Panc1 (cell line): ENCODE data around the gene DHH. TPM values are rescaled to one million over a fixed set of nuclear protein-coding genes. Genes with fewer than 3 reads are reported as not detected.

Experiments
- ATAC-seq: fragments of 200-7000 bp; cut with Tn5 transposase; 2 replicates; pipeline ENCODE4 v1.9.1; 2020; ENCODE audit warnings: mild to moderate bottlenecking, moderate library complexity
- BruUV-seq: library from RNA; stranded (reverse); fragments of 400-500 nt; replicated peaks from 2 replicates; lab custom pipeline; 2021; lab: Mats Ljungman, UMichigan
- CTCF ChIA-PET: fragments of 300-600 bp; sonication (Branson Sonifier 250); formaldehyde crosslinking; loops from one replicate; lab custom pipeline; 2022; ENCODE audit warnings: antibody characterized with exemption; lab: Charles Lee
- POLR2A ChIA-PET: fragments of 300-600 bp; sonication (Branson Sonifier 250); formaldehyde crosslinking; loops from one replicate; lab custom pipeline; 2022; ENCODE audit warnings: antibody characterized with exemption; lab: Charles Lee
- DNase-seq: peaks from one replicate; pipeline ENCODE4 v3.0.0-alpha.2; 2010; ENCODE audit warnings: low read depth, low spot score
- H3K27ac ChIP-seq: 2 replicates; pipeline ENCODE4 v1.5.1; 2011; ENCODE audit warnings: mild to moderate bottlenecking, low read length, inconsistent platforms
- H3K27me3 ChIP-seq: fragments of 200-500 bp; sonication (Bioruptor generic); 2 replicates; pipeline ENCODE4 v1.6.0; 2014; ENCODE audit warnings: low read length, inconsistent platforms; ENCODE audit not compliant: control insufficient read depth, insufficient read depth
- H3K36me3 ChIP-seq: fragments of 200-500 bp; sonication (Bioruptor generic); 2 replicates; pipeline ENCODE4 v1.5.1; 2014; ENCODE audit warnings: inconsistent platforms, mild to moderate bottlenecking, low read length, moderate library complexity; ENCODE audit not compliant: control insufficient read depth, insufficient read depth
- H3K4me1 ChIP-seq: 2 replicates; pipeline ENCODE4 v1.5.1; 2011; ENCODE audit warnings: inconsistent platforms, mild to moderate bottlenecking, low read length, moderate library complexity; ENCODE audit not compliant: control insufficient read depth, insufficient read depth
- H3K4me3 ChIP-seq, 2 experiments: 2 replicates each; pipeline ENCODE4 v1.5.1; 2011 to 2012; ENCODE audit warnings: low read depth in 2 of 2, low read length in 2 of 2, mild to moderate bottlenecking in 2 of 2, inconsistent platforms in 1 of 2, moderate library complexity in 1 of 2
- H3K9me3 ChIP-seq: fragments of 200-500 bp; sonication (Bioruptor generic); 2 replicates; pipeline ENCODE4 v1.5.1; 2014; ENCODE audit warnings: low read depth, mild to moderate bottlenecking, inconsistent platforms, low read length, moderate library complexity; ENCODE audit not compliant: control insufficient read depth, insufficient read depth
- POLR2AphosphoS5 ChIP-seq: IDR thresholded peaks from 2 replicates; pipeline ENCODE4 v1.6.1; 2012; ENCODE audit warnings: mild to moderate bottlenecking, low read depth, low read length, moderate library complexity
- SIN3A ChIP-seq: IDR thresholded peaks from 2 replicates; pipeline ENCODE4 v1.6.1; 2012; ENCODE audit warnings: low read depth, mild to moderate bottlenecking, low read length, moderate library complexity, borderline replicate concordance; ENCODE audit not compliant: insufficient read depth
- TCF7L2 ChIP-seq: IDR thresholded peaks from 2 replicates; pipeline ENCODE4 v1.6.1; 2011; ENCODE audit warnings: mild to moderate bottlenecking, low read depth, low read length, inconsistent platforms
- in situ Hi-C: cut with HindIII; loops from 2 replicates; pipeline ENCODE4 v1.10.0; 2016; ENCODE audit warnings: low sequenced_read_pairs, low pct_unique_long_range_greater_than_20kb
- intact Hi-C: fragments of 100-400 bp; cut with micrococcal nuclease; formaldehyde crosslinking; loops from one replicate; pipeline ENCODE4 v1.10.0; 2022; ENCODE audit not compliant: unreplicated experiment
- total RNA-seq: library from RNA; stranded (reverse); gene quantifications from one replicate; pipeline ENCODE4 v1.2.1, GENCODE V29; 2021; ENCODE audit not compliant: unreplicated experiment
- TF ChIP-seq, protein P1 (sequence below), 2 experiments: IDR thresholded peaks; 2 replicates each; pipeline ENCODE4 v1.6.1; 2011 to 2012; ENCODE audit warnings: low read depth in 2 of 2, control low read depth in 1 of 2, low read length in 1 of 2, mild to moderate bottlenecking in 1 of 2, moderate library complexity in 1 of 2; ENCODE audit not compliant: insufficient read depth in 1 of 2
- TF ChIP-seq, protein P2 (sequence below): fragments of 450-650 bp; IDR thresholded peaks from 2 replicates; pipeline ENCODE4 v1.5.1; 2017; ENCODE audit warnings: mild to moderate bottlenecking

DHH gene
- total RNA-seq, 1 experiment from 2014 or later, result 1.9 TPM

DNA sequence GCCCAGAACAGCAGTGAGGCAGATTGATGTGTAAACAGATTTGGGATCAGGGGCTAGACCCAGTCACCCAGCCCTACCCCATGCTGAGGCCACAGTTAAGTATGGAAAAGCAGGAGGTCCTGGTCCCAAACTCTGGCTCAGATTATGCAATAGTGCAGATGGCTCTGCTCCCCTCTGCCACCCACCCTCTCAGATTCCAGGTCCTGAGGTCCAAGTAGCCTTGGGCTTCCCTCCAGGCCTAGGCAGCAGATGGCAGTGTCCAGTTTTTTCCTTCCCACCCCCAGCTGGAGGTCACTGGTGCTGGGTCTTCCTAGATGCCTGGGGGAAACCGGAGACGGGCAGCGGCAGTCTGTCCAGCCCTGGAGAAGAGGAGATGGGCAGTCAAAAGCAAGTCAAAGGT is 2.8 kb upstream of the DHH start:
- DNase-seq, result no peak
- ChIA-PET CTCF (interaction anchor here (0.6 to 3.7 kb wide), 2 partner anchors 34 to 42 kb away, joined by 3 to 22 read pairs; no protein-coding TSS in a partner anchor), POLR2A (no interaction called here)
- intact Hi-C loops, result no loop called here
- no peak for ATAC-seq
- Histone ChIP-seq H3K4me3 (no peak overlapping the region), H3K36me3 (peaks cover 2% of the 10 kb centered on the region; the same call in 1 of the 2 replicates), H3K27ac (no peak overlapping the region), H3K9me3 (no peaks in the 10 kb centered on the region), H3K27me3 (no peaks in the 10 kb centered on the region), H3K4me1 (peaks cover 18% of the 10 kb centered on the region)
- no peak for TF ChIP-seq SIN3A
- TF ChIP-seq, protein P1, sequence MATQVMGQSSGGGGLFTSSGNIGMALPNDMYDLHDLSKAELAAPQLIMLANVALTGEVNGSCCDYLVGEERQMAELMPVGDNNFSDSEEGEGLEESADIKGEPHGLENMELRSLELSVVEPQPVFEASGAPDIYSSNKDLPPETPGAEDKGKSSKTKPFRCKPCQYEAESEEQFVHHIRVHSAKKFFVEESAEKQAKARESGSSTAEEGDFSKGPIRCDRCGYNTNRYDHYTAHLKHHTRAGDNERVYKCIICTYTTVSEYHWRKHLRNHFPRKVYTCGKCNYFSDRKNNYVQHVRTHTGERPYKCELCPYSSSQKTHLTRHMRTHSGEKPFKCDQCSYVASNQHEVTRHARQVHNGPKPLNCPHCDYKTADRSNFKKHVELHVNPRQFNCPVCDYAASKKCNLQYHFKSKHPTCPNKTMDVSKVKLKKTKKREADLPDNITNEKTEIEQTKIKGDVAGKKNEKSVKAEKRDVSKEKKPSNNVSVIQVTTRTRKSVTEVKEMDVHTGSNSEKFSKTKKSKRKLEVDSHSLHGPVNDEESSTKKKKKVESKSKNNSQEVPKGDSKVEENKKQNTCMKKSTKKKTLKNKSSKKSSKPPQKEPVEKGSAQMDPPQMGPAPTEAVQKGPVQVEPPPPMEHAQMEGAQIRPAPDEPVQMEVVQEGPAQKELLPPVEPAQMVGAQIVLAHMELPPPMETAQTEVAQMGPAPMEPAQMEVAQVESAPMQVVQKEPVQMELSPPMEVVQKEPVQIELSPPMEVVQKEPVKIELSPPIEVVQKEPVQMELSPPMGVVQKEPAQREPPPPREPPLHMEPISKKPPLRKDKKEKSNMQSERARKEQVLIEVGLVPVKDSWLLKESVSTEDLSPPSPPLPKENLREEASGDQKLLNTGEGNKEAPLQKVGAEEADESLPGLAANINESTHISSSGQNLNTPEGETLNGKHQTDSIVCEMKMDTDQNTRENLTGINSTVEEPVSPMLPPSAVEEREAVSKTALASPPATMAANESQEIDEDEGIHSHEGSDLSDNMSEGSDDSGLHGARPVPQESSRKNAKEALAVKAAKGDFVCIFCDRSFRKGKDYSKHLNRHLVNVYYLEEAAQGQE (IDR thresholded peaks at IDR 0.05; ENCODE audit: insufficient read depth in 1 of 2, low read depth in 2 of 2, low read length in 1 of 2), result no peak
- TF ChIP-seq POLR2AphosphoS5, result no peak
- TF ChIP-seq, protein P2, sequence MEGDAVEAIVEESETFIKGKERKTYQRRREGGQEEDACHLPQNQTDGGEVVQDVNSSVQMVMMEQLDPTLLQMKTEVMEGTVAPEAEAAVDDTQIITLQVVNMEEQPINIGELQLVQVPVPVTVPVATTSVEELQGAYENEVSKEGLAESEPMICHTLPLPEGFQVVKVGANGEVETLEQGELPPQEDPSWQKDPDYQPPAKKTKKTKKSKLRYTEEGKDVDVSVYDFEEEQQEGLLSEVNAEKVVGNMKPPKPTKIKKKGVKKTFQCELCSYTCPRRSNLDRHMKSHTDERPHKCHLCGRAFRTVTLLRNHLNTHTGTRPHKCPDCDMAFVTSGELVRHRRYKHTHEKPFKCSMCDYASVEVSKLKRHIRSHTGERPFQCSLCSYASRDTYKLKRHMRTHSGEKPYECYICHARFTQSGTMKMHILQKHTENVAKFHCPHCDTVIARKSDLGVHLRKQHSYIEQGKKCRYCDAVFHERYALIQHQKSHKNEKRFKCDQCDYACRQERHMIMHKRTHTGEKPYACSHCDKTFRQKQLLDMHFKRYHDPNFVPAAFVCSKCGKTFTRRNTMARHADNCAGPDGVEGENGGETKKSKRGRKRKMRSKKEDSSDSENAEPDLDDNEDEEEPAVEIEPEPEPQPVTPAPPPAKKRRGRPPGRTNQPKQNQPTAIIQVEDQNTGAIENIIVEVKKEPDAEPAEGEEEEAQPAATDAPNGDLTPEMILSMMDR, result no peak
- no peak for TF ChIP-seq TCF7L2
- in situ Hi-C loops, result no loop called here
- BruUV-seq, result no TSS peak

DNA sequence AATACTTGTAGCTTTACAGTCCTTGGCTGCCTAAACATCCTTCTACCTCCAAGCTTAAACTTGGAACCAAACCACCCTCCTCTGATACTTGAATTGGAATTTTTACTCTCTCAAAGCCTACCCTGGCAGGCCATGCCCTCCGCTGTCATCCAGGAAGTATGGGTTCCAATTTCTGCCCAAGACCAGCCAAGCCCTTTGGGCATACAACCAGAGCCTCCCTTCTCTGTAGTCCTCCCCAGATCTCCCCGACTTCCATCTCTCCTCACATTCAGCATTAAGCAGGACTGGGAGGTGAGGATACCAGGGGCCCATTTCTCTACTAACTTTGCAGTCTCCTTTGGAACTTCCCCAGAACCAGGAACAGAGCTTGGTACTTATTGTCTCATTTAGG is 369 bp upstream of the DHH start:
- H3K27ac ChIP-seq, result no peak overlapping the region
- intact Hi-C loops (no loop called here), in situ Hi-C loops (no loop called here)
- DNase-seq (no peak), ATAC-seq (no peak)
- H3K4me1 ChIP-seq, result peaks cover 27% of the 10 kb centered on the region
- ChIA-PET POLR2A (no interaction called here), CTCF (interaction anchor here (0.7 to 1.3 kb wide), 3 partner anchors 13 to 26 kb away, joined by 3 to 10 read pairs (median 3); no protein-coding TSS in a partner anchor)
- H3K36me3 ChIP-seq, result peaks cover 1% of the 10 kb centered on the region; the same call in 1 of the 2 replicates
- peak overlapping the region; percentile 26 to 44; a peak in 3 of 4 replicates for H3K4me3 ChIP-seq
- TF ChIP-seq, protein P2, result no peak
- TF ChIP-seq POLR2AphosphoS5 (no peak), TCF7L2 (no peak), SIN3A (no peak)
- TF ChIP-seq, protein P1 (IDR thresholded peaks at IDR 0.05; ENCODE audit: insufficient read depth in 1 of 2, low read depth in 2 of 2, low read length in 1 of 2), result no peak
- no peaks in the 10 kb centered on the region for H3K9me3 ChIP-seq
- no TSS peak for BruUV-seq
- no peaks in the 10 kb centered on the region for H3K27me3 ChIP-seq
